HG03097 (cell line): Measurements from ENCODE around the gene EGFL7.

Source experiments
- ATAC-seq: cut with Tn5 transposase; IDR thresholded peaks from one replicate; pipeline ENCODE4 v1.9.1; 2021; ENCODE audit not compliant: unreplicated experiment, low FRiP score

The EGFL7 gene

DNA sequence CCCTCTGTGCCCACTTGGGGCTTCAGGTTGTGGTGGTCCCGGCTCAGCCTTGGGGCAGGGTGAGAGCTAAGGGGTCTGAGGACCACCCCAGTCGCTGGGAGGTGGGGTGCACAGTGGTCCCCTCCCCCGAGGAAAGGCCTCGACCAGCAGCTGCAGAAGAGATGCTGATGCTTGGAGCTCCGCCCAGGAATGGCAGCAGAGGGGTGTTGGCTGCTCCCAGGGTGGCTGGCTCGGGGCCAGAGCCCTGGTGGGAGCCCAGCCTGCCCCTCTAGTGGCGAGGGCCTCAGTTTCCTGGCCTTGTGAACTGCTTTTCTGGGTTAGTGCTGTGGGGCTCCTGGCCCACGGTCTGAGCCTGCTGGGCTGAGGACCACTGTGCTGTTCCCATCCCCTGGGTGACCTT, 50.8 kb downstream of the EGFL7 start:
- ATAC-seq = no peak

DNA sequence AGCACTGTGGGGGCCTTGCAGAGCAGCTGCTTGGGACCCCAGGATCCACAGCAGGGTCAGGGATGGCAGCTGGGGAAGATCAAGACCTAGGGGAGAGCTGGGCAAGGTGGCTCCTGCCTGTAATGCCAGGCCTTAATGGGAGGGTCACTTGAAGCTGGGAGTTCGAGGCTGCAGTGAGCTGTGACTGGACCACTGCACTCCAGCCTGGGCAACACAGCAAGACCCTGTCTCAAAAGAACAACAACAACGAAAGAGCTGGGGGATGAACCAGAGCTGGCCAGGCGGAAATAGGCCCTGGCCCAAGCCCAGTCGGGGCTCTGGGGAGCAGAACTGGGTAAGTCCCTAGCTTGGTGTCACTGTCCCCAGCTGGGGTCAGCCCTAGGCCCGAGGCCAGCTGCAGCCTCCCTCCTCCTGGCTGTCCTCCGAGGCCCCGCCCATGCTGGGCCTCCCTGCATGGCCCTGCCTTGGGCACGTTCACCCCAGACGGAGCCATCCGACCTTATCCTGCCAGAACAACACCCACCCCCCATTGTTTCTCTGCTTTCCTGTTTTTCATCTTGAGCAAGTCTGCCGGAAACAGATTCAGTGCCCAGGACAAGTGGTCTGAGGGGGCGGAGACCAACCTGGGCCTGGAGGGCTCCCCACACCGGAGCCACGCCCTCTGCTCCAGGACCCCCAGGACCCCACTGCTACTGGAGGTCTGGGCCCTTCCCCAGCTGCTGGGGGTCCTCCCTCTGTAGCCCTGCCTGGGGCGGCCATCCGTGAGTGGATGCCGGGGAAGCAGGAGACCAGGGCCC, 51.6 kb downstream of the EGFL7 start:
- no peak for ATAC-seq

DNA sequence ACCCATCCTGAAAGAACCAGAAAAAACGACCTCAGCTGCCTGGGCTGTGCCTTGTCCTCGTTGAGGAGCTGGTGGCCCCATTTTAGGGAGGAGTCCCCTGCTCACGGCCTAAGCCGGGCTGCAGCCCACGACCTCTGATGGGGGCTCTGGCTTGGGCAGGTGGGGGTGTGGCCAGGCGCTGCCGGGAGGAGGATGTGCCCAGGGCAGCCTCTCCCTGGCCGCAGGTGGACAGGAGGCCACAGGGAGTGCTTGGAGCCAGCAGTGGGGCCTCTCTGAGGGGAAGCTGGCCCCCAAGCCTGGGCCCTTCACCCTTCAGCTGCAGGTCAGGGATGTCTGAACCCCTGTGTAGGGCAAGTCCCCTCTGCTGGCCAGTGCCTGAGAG, 52.2 kb downstream of the EGFL7 start:
- no peak for ATAC-seq

DNA sequence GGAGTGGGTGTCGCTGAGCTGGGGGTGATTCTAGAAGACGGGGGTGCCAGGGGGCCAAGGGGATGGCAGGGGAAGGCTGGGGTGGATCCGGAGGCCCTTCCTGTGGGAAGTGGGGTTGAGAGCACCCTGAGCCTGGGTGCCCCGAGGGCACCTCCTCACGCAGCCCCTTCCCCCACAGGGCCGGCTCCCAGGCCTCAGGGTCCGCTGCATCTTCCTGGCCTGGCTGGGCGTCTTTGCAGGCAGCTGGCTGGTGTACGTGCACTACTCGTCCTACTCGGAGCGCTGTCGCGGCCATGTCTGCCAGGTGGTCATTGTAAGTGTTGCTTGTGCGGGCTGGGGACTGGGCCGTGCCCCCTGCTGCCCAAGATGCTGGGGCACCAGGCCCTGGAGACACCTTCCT, 54.7 kb downstream of the EGFL7 start:
- no peak for ATAC-seq

DNA sequence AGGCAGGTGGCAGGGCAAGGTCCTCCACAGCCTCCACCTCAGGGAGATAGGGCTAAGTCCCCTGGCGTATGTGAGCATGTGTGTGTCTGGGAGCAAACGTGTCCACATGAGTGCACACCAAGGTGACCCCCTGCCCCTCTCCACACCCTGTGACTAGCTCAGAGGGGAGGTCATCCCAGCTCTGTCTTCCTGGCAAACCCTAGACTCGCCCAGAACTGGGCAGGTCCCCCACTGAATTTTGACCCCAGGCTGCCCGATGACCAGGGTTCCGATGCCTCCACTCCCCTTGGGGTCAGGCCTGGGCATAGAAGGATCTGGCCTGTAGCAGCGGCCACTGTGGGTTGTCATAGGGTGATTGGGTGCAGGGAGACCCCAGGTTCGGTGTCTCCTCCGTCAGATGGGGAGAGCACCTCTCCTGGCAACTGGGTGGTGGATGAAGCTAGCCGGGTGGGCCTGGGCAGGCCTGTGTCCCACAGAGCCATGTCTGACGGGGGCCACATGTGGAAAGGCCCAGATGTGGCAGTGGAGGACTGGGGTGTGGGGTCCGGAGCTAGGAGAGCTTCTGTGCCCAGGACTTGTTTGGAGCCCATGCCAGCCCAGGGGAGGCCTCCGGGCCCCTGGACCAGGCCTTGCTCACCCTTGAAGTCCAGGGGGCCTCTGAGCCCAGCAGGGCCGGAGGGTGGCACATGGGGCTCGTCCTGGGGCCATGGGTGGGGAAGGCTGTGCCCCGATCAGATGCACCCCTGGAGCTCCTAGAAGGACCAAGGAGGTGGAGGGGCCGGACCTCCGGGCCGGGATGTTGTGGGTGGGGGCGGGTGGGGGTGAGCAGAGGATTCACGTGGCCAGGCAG, 55.9 kb downstream of the EGFL7 start:
- ATAC-seq = no peak

DNA sequence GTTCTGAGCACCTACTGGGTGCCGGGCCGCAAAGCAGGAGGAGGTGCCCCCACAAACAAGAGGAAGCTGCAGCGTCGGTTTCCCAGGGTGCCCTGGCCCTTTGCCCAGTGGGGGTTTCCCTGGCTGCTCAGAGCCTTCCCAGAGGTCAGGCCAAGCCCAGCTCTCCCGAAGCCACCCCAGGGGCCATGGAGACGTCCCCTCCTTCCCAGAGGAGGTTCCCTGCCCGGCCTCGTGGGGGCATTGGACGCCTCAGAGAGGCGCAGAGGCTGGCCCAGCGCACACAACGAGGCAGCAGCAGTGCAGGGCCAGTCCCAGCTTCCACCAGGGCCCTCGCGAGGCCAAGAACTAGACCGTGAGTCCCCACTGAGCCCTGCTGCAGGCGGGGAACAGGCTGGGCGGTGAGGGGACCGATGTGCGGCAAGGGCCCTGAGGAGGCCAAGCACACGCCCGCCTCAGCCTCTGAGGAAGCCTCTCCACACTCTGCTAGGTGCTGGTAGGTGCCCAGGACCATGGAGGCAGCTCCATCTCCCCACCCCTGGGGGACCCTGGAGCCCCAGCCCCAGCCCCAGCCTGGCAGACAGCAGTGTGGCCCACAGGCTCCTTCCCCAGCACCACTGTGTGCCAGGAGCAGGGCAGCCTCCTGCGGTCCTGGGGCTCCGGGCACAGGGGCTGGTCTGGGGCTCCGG, 56.6 kb downstream of the EGFL7 start:
- no peak for ATAC-seq

DNA sequence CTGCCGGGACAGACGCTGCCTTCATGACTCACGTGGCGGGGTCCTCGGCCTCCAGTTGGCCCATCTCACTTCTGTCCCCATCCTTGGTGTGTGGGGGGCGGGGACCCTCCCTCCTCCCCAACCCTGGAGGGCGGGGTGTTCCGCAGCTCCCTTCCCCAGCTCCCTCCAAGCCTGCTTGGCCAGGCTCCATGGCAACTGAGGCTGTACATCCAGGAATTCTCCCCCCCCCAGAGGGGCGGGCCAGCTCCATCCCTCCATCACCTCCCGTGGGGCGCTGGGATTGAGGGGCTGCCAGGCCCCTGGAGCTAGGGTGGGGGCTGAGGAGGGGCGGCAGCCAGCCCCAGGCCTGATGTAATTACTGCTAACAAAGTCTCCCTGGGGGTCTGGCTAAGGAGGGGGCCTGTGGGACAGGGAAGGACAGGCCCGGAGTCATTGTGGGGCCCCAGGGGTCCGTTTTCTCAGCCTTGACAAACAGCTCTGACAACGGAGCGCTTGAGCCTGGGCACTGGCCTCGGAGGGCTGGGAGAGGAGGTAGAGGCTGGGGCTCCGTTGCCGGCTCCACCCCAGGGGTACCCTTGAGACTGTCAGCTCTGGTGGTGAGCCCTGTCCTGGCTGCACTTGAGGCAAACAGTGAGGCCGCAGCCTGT, 57.7 kb downstream of the EGFL7 start:
- ATAC-seq = no peak

DNA sequence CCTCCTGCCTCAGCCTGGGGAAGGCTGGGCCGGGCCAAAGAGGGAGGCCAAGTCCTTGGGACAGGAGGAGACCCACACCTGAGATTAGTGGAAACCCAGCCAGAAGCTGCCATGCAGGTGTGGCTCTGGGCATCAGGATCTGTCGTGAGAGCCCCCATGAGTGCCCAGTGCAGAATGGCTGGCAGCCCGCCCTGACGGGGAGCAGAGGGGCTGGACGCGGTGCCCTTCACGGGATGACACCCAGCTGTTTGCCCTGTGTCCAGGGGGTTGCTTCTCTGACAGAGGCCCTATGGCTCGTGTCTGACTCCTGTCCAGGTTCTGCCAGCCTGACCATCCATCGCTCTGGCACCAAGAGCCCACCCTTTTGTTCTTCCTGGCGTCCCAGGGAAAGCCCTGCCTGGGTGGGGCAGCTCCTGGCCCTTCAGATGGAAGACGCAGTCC, 58.2 kb downstream of the EGFL7 start:
- no peak for ATAC-seq

DNA sequence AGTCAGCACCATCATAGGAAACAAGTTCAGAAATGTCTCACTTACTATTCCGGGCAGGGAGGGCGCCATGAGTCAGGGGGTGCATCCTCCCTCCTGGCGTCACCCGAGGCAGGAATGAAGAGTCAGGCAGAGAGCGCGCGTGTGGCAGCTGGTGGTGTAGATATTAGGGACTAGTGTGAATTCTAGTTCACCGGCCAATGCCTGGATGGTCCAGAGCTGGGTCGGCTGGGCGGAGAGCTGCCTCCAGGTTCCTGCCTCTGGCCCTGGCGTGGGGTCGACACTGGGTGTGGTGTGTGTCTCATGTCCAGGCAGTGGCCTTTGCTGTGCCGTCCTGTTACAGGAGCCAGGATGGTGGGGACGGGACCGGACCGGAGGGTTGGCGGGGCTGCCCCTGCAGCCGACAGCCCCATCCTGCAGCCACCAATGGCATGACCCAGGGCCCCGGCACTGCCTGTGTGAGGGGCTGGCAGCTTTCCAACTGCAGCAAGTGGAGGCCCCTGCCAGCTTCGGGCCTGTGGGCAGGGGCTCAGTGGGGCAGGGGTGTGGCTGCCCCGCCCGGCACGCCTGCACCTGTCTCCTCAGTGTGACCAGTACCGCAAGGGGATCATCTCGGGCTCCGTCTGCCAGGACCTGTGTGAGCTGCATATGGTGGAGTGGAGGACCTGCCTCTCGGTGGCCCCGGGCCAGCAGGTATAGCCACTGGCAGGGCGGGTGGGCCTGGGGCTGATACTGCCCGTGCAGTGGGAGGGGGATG, 58.8 kb downstream of the EGFL7 start:
- no peak for ATAC-seq
